HCT116 (cell line): ENCODE results near the gene MYO10.

Source experiments
- CTCF ChIP-seq, 3 experiments: fragments of 200-600 bp in 1 of 3; sonication (generic) in 1 of 3; IDR thresholded peaks in 2 of 3; conservative IDR thresholded peaks in 1 of 3; 2 replicates each; pipeline ENCODE4 v1.5.1; 2012 to 2017; ENCODE audit warnings: low read depth in 2 of 3, low read length in 2 of 3, antibody characterized with exemption in 1 of 3, borderline replicate concordance in 1 of 3, control low read depth in 1 of 3, mild to moderate bottlenecking in 1 of 3, mixed read lengths in 1 of 3, mixed run types in 1 of 3, moderate library complexity in 1 of 3; ENCODE audit not compliant: insufficient read depth in 1 of 3
- EZH2 ChIP-seq: fragments of 200-600 bp; sonication (generic); IDR thresholded peaks from 2 replicates; pipeline ENCODE4 v1.6.1; 2017; ENCODE audit warnings: antibody characterized with exemption, mixed run types
- EZH2phosphoT487 ChIP-seq: fragments of 200-600 bp; IDR thresholded peaks from 2 replicates; pipeline ENCODE4 v1.6.1; 2018; ENCODE audit warnings: antibody characterized with exemption, borderline replicate concordance
- POLR2AphosphoS5 ChIP-seq: IDR thresholded peaks from 2 replicates; pipeline ENCODE4 v1.6.1; 2011; ENCODE audit warnings: mild to moderate bottlenecking, low read depth, low read length, moderate library complexity
- SIN3A ChIP-seq: IDR thresholded peaks from 2 replicates; pipeline ENCODE4 v1.6.1; 2012; ENCODE audit warnings: low read depth
- SP1 ChIP-seq: IDR thresholded peaks from 2 replicates; pipeline ENCODE4 v1.6.1; 2012; ENCODE audit warnings: low read depth
- TCF7L2 ChIP-seq: IDR thresholded peaks from 2 replicates; pipeline ENCODE4 v1.7.0; 2011; ENCODE audit warnings: borderline replicate concordance, inconsistent platforms; ENCODE audit not compliant: insufficient read depth, insufficient read length; ENCODE audit errors: extremely low read depth

DNA sequence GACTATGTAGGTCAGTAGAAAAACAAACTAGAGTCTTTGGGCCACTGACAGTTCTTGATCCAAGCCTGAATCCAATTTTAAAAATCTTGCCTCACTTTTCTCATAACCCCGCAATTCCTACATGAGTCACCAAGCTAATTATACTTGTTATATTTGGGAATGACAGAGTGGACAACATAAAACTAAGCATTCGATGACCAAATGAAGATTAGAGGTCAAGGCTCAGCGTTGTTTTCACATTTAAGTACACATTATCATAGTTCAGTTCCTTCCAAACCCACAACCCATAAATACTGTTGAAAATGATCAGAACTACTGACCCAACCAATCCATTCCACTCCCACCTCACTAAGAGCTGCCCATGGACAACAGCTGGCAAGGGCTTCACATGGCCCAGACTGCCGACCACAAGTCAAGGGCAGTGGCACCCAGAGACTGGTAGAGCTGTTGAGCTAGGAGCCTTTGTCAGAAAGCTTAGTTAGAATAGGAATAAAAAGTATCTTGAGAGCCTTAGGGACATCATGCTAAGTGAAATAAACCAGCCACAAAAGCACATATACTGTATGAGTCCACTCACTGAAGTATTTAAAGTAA, 64.2 kb downstream of the MYO10 start:
- TF ChIP-seq CTCF (IDR thresholded peaks at IDR 0.05 in 2 of 3, conservative IDR thresholded peaks at IDR 0.05 in 1 of 3; ENCODE audit: borderline replicate concordance in 1 of 3, insufficient read depth in 1 of 3, low read depth in 2 of 3, low read length in 2 of 3) (no peak), SIN3A (no peak), POLR2AphosphoS5 (no peak), TCF7L2 (no peak), SP1 (no peak), EZH2 (no peak), EZH2phosphoT487 (no peak)
